HG03521 (cell line): ENCODE data around the gene KCTD21.

Experiments used
- ATAC-seq: cut with Tn5 transposase; IDR thresholded peaks from one replicate; pipeline ENCODE4 v1.9.1; 2021; ENCODE audit warnings: mild to moderate bottlenecking, moderate library complexity; ENCODE audit not compliant: unreplicated experiment

Gene KCTD21

GRCh38 chr11:78147807-78148206 is 40.6 kb downstream of the KCTD21 start:
- no peak for ATAC-seq

GRCh38 chr11:78145511-78146025 is 42.9 kb downstream of the KCTD21 start:
- ATAC-seq = no peak

- ATAC-seq = no peak
Observed at GRCh38 chr11:78140392-78141077, 47.9 kb downstream of the KCTD21 start.

- peak; percentile 92 for ATAC-seq
Observed at GRCh38 chr11:78139422-78140391, 48.7 kb downstream of the KCTD21 start, which contains the start of gene ALG8. Gene ALG8 (minus strand): TSS chr11:78139626. CDS start chr11:78139588, 38 bp downstream.

GRCh38 chr11:78138694-78139421 is 49.6 kb downstream of the KCTD21 start:
- ATAC-seq = peak; percentile 23

- no peak for ATAC-seq
Observed at GRCh38 chr11:78138291-78138690, 50.1 kb downstream of the KCTD21 start.

GRCh38 chr11:78132475-78132874 is 56.0 kb downstream of the KCTD21 start:
- ATAC-seq = no peak

- no peak for ATAC-seq
Observed at GRCh38 chr11:78131956-78132355, 56.5 kb downstream of the KCTD21 start.

- ATAC-seq = no peak
Observed at GRCh38 chr11:78127403-78127802, 61.0 kb downstream of the KCTD21 start.
